HUDEP-2 (cell line): ENCODE measurements around the gene GPR146.
A peak's percentile ranks its signal among the peaks of the same experiment; 100 is the strongest.
"Not testable (repeated sequence)": the region's sequence is repeated elsewhere in the genome, so short reads cannot be mapped to it uniquely, and the experiment has no call there.

ENCODE experiments used
- DNase-seq, 76 experiments: peaks; one replicate each; lab custom pipeline; 2025; ENCODE audit not compliant: unreplicated experiment in 76 of 76; lab: John Stamatoyannopoulos, UW

Gene GPR146

DNA sequence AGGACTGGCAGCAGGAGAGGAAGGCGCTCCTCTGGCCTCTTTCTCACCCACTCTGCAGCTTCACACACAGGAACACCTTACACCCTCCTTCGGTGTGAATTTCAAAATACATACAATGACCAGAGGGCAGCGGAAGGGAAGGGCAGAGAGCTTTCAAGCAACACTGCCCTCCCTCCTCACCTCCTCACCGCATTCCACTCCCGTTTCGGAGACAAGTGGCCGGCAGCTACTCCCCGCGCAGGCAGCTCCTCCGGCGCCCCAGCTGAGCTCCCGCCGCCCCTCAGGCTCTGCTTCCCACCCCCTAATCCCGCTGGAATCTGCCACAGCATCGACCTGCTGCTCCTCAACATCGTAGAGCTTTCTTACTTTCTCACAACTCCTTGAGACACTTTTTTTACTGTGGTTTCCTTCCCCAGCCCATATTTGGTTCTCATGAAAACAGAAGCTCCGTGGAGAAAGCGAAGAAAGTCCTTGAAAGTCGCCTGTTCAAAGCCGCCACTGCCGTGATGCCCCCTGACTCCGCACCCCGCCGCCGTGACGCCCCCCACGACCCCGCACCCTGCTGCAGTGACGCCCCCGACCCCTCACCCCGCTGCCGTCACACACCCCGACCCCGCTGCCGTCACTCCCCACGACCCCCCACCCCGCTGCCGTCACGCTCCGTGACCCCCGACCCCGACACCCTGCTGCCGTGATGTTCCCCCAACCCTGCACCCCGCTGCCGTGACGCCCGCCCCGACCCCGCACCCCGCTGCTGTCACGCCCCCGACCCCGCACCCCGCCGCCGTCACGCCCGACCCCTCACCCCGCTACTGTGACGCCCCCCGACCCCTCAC, 29.0 kb downstream of the GPR146 start:
- DNase-seq: no peak

DNA sequence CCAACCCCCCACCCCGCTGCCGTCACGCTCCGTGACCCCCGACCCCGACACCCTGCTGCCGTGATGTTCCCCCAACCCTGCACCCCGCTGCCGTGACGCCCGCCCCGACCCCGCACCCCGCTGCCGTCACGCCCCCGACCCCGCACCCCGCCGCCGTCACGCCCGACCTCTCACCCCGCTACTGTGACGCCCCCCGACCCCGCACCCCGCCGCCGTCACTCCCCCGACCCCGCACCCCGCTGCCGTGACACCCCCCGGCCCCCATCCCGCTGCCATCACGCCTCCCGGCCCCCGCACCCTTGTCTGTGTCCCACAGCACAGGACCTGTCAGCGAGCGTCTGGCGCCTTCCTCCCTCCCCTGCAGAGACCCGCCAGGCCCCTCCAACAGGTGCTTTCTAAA, 29.7 kb downstream of the GPR146 start:
- DNase-seq: not testable (repeated sequence)

DNA sequence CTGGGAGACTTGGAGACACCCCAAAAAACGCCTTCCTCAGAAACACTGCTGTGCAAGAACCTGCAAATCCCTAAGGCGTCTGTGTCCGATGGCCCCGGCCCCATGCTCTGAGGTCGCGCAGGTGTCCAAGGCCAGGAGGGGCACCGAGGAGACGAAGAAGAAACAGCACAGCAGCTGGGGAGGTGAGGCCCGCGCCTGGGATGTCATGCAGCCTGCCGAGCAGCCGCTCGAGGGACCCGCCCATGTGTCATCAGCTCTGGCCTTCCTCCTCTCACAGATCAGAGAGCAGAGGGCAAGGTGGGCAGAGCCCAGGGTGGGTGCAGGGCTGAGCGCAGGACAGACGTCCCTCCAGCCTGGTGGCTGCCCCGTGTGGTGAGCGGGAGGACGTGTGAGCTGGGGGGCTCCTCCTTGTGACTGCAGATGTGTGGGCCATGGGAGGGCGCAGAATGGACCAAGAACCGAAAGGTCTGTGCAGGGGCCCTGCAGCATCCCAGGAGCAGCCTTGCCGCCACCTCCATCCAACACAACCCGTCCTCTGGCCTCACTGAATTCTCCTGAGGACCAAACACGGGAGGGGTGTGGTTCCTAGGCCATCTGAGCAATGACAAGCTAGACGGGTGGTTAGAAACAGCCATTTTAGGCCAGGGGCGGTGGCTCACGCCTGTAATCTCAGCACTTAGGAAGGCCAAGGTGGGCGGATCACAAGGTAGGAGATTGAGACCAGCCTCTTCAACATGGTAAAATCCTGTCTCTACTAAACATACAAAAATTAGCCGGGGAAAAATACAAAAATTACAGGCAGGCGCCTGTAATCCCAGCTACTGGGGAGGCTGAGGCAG, 30.5 kb downstream of the GPR146 start:
- no peak for DNase-seq

DNA sequence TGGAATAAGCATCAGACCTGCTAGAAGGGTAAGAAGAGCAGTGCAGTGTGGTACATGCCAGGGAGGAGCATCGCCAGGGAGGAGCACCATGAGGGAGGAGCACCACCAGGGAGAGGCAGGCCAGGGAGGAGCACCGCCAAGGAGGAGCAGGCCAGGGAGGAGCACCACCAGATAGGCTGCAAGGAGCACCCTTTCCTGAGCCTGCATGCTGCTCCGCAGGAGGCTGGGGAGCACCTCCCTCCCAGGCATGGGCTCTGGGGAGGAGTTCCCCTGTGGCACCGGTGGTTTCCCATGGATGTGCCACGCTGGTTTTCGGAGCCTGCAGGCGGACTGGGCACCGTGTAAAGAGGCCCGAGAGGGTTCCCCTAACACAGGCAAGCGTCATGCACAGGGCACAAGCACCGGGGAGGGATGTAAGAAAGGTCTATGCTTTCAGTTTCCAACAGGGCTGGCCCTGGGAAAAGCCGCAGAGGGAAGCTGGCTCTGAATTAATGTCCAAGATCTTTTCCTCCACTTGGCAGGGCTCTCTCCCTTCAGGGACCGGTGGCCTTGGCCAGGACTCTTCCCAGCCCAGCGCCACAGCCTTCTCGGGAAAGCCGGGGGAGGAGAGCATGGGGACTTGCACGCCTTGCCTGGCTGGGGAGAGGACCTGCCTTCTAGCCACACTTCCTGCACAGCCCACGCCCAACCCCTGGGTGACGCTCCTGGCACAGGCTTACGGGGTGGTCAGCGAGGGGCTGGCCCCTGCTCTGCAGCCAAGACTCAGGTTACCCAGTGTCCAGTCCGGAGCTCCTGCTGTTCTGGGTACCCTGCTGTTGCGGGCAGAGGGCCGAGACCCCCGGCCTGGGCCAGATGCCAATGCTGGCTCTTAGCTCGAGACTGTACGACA, 32.1 kb downstream of the GPR146 start:
- no peak for DNase-seq

DNA sequence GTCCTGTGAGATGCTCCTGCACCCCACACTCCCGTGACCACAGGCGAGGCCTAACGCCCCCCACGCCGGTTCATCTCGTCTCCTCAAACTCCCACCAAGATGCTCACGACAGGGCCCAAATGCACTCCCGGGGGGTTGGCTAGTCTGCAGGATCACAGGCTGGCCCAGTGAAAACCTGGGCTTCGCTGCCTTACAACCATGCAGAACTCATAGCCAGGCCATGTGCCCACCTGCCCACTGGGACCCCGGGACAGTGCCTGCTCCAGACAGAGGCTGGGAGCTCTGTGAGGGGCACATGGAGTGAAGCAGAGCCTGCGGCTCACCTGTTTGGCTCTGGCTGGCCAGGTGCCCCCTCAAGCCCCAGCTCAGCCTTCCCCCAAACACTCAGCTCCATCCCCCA, 34.2 kb downstream of the GPR146 start:
- DNase-seq: no peak

DNA sequence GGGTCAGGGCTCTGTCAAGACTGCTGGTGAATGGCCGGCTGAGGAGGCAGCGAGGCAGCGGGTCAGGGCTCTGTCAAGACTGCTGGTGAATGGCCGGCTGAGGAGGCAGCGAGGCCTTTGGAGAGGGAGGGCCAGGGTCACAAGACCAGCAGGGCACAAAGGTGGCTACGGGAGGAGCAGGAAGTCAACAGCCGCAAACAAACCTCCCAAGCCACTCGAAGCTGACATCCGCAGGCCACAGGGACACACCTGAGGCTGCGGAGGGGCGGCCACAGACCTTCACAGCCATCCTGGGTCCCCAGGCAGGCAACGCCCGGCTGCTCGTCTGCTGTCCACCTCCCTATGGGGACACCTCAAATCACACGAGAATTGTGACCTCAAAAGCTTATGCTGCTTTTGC, 34.6 kb downstream of the GPR146 start:
- DNase-seq: no peak

DNA sequence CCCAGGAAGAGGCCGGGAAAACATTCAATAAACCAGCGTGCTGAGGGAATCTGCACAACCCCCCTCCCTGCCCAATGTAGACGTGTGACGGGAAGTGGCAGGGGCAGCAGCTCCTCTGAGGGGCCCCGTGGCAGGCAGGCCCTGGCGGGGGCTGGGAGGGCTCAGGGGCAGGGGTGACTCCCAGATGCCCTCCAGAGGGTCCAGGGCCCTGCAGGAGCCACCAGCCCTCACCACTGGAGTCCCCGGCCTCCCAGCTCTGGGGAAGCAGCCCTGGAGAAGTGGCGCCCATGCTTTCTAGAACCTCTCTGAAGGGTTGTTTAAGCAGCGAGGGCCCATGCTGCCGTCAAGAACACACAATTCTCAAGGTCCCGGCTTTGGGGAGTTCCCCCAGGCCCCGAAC, 35.2 kb downstream of the GPR146 start:
- DNase-seq: no peak

DNA sequence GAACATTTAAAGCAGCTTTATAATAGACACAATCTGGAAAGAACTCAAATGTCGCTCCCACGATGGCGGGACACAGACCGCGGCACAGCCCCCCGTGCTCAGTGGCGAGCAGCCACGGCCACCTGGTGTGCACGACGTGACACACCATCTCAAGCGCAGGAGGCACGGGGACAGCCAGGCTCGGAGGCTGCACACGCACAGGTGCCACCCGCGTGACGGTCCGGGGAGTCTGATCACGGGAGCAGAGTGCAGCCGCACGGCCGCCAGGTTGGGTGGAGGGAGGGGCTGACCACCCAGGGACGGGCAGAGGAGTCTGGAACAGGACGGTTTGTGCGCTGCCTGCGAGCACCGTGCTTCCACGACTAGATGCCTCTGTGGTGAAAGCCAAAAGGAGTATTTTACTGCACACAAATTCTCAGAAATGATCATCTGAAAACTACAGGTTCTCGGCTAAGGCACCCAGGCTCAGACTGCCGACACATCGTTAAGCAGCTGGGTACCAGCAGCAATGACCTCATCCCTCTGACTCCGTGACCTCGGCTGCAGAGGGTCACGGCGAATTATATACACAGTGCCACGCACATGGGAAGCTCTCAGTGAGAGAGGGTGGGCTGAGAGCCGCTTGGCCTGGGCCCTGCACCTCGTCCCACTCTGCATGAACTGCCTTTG, 36.0 kb downstream of the GPR146 start:
- no peak for DNase-seq

DNA sequence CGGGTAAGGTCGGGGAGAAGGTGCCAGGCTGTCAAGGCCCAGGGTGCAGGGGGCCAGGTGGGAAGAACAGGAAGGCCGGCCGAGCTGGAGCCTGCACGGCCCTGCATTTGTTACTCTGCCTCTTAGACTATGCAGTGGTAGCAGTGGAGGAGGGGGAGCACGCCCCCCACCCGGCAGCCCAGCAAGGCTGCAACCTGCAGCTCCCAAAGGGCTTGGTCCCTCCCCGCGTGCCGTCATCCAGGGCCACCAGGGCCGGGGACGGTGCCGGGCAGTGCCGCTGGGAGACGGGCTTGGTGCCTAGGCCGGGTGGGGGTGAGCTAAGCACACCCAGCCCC, 36.5 kb downstream of the GPR146 start:
- DNase-seq: no peak

DNA sequence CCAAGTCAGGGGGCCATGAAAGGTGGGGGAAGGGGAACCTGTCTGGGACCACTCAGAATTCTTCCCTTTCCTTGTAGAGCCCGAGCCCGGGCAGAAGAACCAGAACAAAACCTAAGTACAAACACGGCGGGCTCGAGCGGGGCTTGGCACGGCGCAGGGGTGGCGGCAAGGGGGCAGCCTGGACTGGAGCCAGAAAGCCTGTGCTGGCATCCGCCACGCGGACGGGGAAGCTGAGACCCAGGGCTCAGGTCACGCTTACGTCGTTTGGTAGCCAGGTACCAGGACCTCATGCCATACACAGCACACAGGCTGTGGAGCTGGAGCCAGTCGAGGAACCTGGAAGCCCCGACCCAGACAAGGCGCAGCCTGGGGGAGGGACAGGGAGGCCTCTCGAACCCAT, 37.0 kb downstream of the GPR146 start:
- DNase-seq: no peak

DNA sequence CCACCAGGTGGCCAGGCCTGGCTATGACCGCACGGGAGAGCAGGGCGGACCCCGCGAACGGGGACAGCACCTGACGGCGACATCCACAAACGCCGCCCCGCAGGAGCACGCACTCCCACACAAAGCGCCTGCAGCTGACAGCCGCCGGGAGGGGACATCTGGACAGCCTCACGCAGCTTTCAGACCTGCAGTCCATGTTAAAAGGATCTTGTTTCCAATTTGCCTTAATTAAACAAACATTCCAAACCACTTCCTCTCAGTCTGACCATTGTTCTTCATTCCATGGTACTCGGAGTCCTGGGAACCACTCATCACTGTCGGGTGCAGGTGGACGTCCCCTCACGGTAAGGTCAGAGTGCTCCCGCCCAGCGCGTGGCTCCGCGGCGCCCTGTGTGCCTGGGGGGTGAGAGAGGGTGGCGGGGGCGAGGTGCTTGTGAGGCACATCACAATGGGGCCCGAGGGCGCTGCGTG, 37.6 kb downstream of the GPR146 start:
- no peak for DNase-seq

DNA sequence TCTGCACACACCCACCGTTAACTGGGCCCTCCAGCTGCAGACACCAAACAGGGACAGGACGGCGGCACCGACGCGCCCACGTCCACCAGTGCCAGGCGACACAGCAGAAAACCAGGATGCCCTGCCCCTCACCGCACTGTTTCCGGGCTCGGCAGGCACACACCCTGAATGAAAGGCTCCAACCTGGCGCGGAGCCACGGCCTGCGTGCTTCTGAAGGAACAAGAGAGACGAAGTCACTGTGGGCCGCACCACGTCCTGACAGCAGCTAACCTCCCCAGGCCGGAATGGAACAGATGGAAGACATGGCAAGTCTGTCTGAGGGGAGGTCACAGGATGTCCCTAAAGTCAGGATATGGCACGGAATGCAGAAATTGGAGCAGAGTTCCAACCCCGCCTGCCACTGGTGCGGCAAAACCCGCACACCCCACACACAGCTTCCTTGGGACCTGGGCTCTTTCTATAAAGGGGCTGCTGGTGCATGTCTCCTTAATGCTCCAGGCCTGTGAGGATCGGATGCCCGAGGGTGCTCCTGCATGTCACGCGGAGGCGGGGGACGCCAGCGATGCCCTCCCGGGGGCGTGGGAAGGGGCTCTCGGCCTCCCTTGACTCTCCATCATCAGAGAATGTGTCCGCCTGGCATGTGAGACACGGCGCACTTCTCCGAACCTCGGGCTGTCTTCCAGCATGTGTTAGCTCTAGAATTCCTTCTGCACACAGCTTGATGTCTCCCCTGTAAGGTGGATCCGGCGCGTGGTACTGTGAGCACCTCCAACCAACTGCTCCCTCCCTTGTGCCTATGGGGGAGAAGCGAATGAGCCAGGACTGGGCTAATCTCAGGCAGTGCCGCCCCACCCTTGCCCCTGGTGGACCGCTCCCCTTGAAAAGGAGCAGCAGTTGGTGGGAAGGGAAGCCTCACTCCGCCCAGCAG, 39.6 kb downstream of the GPR146 start:
- peak in 2 of 76 experiments; percentile 13 to 24 for DNase-seq

DNA sequence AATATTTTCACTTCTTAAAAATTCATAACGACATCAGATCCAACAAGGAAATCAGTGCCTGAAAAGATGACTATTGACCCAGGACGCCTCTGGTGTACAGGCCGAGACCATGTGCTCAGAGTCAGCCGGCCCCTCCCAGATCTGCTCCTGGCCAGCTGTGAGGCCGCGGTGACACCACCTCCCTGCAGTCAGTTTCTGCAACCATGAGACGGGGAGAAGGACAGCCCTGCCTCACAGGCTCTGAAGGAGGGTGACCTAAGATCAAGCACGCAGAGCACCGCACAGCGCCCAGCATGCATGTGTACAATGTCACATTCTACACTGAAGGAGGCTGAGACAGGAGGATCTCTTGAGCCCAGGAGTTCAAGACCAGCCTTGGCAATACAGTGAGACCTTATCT, 40.9 kb downstream of the GPR146 start:
- no peak for DNase-seq

DNA sequence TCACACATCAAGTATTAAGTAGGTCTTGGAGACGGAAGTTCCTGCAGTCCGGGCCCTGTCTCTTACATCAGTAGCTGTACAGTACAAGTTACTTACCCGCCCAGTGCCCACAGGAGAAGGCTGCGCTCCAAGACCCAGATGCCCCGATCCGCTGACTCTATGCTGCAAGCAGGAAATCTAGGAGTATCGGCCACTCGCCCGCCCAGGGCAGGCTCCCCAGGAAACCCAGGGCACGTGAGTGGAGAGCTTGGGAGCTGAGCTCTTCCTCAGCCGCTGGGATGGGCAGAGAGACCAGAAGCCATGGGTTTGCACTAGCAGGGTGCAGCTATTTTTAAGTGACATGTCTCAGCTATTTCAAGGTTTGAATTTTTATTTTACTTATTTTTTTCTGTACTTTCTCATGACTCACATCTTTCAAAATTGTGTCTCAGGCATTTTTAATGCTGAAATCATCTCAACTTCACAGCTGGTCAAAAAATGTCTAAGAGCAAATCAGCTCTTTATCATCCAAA, 41.6 kb downstream of the GPR146 start:
- no peak for DNase-seq

DNA sequence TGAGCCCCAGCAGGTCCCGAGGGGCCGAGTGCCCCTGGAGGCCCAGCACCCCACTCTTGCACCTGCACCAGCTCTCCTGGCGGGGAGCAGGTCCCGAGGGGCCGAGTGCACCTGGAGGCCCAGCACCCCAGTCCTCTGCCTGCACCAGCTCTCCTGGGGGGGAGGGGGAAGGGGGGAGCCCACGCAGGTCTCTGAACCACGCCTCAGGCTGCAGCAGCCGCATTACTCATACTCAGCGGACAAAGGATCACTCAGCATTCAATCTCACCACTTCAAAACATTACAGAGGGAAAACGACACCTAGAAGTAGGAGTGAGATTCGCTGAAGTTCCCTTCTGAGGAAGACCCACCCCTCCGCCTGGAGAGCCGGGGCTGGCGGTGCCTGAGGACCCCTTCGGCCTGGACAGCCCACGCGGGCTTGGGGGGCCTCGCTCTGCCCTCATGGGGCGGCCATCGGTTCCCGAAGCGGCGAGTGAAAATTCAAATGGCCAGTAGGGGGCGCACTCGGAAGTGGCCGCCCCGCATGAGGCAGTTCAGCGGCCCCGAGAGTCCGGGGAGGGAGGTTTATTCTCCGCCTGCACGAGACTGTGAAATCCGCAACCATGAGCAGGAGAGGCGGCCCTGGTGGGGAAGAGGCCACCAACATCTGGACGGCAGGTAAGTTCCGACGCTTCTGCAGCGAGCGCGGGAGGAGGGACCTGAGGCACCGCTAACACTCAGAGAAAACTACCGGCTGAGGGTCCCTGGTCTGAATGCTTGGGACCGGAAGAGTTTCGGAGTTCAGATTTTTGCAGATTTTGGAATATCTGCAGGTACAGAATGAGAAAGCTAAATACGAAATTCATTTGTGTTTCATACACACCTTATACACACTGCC, 42.5 kb downstream of the GPR146 start:
- DNase-seq: peak in 62 of 76 experiments; percentile 5 to 76 (median 46)

DNA sequence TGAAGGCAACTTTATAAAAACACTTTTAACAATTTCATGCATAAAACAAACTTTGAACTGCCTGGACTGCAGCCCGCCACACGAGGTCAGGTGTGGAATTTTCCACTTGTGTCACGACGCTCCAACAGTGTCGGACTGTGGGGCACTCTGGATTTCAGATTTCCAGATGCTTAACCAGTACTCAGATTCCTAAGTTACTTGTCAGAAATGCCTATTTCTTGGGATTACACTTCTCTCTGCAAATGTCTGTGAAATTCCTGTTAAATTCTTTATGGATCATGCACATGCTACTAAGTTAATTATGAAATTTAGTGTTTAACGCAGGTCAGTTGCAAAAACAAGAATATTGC, 43.1 kb downstream of the GPR146 start:
- no peak for DNase-seq

DNA sequence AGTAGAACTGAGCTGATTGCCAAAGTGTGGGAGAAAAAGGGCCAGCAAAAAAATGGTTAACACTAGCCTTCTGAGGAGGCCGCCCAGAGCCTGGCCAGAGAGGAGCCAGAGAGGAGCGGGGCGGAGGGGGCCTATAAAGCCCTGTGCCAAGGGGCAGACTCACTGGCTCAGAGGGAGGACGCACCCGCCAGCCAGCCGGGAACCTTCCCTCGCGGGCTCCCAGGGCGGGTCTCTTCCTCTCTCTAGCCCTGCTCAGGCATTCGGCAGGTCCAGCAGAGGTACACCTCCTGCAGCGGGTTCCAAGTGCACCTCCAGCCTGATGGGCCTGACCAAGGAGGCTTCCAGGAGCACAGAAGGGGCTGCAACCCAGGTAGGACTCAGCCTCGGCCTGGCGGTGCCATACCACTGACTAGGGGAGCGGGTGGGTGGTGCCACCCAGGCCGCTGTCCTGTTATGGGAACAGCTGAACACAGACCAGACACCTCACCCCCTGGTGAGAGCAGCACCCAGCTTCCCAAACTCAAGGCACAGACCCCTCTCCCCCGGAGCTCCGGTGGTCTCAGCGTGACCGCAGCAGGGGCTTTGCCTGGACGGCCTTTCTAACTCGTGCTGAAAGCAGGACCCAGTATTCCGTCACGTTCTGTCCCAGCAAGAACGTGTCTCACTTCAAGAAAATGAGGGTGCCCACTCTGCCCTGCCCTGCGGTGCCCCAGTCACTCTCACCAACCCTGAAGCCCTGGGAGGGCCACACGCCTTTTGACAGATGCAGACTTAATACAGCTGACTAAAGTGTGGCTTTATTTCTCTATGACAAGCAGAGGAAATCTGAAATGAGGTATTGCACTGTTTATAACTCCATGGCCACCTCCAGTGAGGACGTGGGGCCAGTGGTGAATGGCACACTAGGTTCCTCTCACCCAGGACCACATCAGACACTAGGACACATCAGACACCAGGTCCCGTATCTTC, 43.9 kb downstream of the GPR146 start, which contains the start of gene GPER1:
Gene GPER1 (plus strand): TSS at position 162 of the 969 bp plus-strand sequence. CDS start 3,616 bp downstream, outside the sequence.
- peak in 25 of 76 experiments; percentile 6 to 40 (median 19) for DNase-seq
